ENCODE measurements around the gene NHSL1. TPM values are rescaled to one million over a fixed set of nuclear protein-coding genes. Genes with fewer than 3 reads are reported as not detected.
A peak's percentile ranks its signal among the peaks of the same experiment; 100 is the strongest.
"Not testable (repeated sequence)": the region's sequence is repeated elsewhere in the genome, so short reads cannot be mapped to it uniquely, and the experiment has no call there.

Gene NHSL1
- total RNA-seq, 1 donor from 2014 or later = 45.1 TPM

DNA sequence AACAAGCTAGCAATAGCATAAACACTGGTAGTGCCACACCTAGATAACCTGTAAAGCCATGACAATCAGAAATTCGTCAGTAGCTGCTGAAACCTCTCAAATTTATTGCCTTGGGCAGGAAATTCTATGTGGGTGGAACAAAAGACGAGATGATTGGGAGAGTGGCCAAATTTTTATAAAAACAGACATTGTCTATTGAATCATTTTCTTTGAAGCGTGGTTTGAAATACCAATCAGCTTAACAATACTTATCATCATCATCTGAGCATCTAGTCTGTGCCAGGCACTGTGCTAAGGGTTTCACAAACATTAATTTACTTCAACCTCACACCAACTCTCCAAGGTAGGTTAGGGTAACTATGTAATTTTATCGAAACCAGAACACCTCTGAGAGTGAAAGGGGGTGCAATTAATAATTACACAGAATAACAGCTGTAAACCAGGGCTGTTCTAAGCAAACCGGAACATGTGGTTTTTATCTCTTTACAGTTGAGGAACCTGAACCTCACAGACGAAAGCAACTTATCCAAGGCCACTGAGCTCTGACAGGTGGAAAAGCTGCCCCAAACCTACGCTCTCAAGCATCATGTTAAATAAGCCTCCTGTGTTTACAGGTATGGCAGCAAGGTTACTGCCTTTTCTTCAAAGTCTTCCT is 43.4 kb downstream of the NHSL1 start:
- DNase-seq = peak; percentile 80

DNA sequence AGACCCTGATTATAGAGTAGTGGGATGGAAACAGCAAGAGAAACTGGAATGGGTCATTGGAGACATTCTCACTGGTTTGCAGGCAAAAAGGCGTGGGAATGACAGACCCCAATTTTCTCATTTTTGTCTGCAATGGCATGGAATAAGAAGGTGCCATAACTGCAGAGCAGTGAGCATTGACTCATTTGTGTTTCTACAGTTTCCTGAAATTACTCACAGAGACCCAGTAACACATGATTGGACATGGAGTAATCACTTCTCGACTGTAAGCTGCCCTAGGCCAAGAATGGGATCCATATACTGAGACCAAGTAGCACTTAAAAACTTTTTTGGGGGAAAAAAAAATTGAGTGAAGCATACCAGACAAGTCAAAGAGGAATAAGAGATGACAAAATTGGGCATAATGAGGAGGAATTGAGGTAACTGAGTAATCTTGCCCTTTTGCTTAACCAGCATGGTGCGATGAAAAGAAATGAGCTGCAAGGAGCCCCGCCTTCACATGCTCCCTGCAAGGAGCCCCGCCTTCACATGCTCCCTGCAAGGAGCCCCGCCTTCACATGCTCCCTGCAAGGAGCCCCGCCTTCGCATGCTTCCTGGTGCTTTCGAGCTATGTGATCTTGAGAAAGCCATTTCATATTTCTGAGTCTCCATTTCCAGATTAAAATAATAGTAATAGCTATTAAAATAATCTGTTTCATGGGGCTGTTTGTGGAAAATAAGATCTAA is 44.1 kb downstream of the NHSL1 start:
- peak; percentile 45 for DNase-seq

DNA sequence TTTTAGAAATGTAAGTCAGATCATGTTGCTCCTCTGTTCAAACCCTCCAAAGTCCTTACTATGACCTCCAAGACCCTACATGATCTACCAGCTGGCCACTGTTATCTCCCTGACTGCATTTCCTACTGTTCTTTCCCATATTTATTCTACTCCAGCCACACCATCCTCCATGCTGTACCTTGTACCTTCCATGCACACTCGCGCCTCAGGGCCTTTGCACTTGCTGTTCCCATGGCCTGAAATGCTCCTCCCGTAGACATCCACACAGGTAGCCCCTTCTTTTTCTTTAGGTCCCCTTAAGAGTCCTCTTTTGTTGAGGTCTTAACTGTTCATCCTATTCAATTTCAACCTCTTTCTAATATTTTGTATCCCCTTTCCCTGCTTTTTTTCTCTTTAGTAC is 48.3 kb downstream of the NHSL1 start:
- DNase-seq = no peak

DNA sequence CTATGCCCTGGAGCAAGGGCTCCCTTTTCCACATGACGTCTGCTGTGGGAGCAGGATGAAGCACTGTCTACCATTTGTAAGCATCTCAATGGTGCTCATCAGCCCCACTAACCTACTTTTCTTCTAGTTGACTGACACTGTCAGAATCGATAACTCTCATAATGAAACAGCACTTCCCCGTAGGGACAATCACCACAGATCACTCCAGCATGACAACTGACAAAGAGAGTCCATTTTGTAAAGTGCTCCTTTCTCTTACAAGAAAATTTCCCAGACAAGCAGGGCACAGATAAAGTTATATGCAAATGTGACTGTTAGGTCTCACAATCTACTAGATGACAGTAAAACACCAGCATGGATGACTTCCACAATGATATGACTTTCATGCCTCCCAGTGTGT is 48.8 kb downstream of the NHSL1 start:
- no peak for DNase-seq

DNA sequence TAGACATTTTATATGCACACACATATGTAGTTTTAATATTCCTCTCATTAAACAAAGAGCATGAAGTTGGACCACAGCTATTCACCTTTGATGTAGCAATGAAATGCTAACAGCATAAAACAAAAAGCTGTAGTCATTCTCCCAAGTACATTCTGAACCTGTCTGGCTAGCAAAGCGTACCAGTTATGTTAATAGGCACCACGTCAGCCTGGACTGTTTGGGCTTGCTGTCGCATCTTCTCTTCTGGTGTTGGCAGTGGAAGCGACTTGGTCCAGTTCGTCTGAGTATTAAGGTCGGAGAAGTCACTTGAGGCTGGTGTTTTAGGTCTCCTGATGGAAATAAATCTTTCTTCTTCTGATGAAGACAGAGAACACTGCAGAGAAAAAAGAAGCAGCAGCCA is 52.5 kb downstream of the NHSL1 start:
- no peak for DNase-seq

DNA sequence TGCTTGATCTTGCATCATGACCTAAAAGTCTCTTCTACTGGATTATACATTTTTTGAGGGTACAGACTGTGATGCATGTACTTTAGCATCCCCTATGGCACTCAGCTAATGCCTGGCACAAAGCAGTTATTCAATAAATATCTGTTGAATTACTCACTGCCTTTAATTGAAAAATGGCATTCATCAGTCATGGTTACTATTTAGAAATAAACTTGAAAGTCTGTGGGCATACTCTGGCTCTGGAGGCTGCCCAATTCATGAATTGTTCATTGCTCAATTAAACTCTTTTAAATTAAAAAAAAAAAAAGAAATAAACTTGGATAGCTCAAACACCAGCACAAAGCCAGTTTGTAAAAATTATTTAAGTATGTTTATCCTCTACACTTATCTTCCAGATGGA is 55.3 kb downstream of the NHSL1 start:
- DNase-seq = no peak

DNA sequence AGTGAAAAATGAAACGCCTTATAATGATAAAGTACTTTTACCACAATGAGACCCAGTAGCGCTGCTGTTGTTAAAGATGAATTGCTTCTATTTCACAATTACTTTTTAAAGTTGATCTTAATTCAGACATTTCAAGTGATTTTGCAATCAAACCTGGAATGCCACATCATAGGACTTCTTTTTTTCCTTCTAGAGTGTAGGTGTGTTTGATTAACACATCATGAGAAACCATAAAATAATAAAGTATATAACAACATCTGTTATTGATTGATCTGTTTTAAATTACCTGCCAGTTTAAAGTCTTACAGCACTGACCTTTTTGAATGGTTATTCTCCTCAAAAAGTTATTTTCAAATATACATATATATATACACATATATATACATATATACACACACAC is 56.6 kb downstream of the NHSL1 start:
- DNase-seq = no peak

DNA sequence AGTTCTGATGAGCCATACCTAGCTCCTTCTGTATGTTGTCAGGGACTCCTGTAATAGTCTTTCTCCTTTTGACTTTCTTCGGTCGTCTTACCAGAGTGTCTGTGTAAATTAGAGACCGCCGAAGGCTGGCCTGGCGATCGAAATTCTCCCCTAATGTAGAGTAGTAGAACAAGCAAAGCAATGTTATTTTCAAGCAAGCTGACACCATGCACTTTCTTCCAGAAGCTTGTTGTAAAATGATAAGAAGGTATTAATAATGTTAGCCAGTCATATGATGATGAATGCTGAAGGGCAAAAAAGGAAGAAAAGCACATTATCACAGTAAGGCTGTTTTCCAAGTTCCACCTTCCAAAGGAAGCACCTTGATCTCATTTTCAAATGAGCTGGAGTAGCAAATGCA is 57.3 kb downstream of the NHSL1 start:
- peak; percentile 28 for DNase-seq

DNA sequence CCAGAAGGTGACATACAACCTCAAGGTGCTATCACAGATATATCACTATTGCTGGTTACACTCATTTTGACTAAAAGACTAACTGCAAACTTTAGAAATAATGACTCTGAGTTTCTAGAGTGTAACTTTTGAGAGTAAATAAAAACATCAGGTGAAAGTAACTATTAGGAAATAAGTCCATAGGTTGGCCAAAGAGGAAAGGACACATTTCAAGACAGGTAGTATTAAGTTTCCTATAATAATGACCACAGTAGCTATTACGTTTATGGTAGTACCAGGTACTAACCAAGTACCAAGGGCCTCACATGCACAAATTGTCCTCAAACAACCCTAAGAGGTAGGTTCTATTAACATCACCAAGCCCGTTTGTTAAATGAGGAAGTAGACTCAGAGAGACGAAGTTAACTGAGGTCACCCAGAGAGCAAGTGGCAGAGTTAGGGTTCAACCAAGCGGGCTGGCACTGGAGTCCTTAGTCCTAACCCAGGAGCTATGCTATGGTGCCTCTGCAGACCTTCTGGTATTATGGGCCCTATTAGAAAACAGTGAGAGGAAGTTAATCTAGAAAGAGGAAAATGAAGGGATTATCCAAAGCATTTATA is 58.4 kb downstream of the NHSL1 start:
- no peak for DNase-seq

DNA sequence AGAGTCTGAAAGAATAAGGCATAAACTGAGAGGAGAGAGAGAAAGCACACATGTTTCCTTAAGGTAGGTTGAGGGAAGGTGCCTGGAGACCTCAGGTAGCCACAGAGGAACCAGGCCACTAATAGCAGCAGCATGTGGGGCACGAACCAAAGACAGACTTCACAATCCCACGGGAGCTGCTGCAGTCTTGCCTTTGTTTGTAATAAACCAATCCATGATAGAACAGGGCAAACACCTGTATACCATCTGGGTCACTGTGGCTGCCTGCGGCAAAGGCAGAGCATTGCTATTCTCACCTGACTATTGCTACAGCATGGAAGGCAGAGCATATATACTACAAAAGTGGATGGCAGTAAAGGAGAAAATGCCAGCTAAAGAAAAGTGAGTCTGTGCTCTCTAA is 59.0 kb downstream of the NHSL1 start:
- no peak for DNase-seq

DNA sequence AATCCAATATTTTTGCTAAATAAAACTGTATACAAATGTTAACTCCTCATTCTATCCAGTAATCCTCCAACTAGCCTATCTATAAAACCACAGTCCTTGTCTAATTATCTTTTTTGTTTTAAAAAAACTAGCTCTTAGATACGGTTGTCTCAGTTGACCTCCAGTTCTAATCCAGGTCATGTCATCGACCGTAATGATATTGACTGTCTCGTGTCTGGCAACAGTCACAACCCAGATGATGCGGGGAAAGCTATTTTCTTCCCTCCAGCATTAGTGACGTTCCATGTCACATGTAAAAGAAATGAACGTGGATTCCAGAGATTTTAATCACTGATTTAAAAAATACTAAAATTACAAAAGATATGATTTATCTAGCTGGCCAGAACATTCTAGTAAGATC is 59.7 kb downstream of the NHSL1 start:
- DNase-seq = no peak

DNA sequence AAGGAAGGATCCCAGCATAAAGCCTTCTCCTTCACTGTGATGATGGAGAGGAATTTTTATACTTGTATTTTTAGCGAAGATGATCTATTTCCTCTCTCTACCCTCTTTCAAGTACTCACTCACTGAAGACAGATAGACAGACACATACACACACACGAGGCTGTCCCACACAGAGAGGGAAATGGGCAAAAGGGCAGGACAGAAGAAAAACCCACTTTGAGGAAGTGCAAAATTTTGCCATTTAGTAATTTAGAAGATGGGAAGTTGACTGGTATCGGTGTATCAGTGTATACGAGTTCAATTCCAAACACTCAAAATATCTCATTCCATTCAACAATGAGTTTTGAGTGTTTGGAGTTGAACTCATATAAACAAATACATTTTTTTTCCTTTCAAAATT is 64.4 kb downstream of the NHSL1 start:
- DNase-seq = no peak

DNA sequence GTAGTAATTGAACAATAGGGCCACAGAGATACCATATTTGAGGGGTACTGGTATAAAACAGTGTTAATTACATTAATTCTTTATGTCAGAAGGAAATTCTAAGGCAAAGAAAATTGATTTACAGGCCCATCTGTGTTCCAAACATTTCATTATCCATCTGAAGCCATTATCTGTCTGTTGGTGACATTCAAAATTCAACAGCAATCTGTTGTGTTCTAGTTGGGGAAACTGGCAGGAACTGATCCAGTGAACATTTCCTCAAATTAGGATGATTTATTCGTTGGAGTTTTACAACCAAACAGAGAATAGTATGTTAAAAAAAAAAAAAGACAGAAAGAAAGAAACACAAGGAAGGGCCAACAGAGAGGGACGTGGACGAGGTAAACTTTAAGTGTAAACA is 65.2 kb downstream of the NHSL1 start:
- no peak for DNase-seq

DNA sequence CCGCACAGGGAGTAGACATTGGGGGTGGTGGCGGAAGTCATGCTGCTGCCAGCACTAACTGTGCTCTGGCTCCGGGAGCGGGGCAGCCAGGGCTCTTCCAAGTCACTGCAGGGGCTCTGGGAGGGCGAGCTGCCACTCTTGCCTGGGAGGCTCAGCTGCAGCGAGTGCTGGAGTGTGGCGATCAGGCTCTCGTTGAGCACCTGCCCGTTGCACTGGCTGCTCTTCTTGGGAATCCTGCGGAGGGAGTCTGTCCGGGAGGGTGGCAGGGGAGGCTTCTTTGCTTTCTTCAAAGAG is 67.3 kb downstream of the NHSL1 start:
- no peak for DNase-seq

DNA sequence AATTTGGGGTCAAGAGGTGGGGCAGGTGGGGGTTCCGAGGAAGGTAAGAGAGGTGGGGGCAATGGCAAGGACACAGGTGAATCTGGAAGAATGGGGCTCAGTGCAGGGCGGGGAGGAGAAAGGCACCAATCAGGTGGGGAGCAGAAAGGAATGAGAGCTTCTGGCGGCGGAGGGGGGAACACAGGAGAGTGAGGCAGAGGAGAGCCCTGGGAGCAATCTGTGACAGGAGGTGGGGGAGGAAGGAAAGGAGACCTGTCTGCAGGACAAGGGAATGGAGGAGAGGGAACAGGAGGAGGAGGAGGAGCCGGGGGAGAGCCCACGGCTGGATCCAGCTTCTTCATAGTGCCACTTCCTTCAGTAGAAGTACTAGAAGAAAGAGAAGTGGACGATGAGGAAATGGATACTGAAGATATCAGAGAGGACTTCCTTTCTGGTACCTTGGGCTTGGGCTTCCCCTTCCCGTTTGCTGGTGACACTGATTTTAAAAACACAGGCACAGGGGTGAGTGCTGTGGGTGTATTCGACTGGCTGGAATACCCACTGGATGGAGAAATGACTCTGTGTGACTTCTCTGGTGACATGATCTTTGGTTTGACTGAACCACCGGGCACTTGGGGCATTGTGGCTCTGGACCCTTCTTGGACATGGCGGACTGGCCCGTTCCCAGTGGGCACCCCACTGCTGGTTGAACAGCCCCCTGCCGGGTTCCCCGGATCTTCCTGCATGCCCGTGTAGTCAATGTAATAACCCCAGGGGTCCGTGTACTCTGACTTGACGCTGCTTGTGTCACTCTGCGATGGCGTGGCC is 67.8 kb downstream of the NHSL1 start:
- DNase-seq = no peak

DNA sequence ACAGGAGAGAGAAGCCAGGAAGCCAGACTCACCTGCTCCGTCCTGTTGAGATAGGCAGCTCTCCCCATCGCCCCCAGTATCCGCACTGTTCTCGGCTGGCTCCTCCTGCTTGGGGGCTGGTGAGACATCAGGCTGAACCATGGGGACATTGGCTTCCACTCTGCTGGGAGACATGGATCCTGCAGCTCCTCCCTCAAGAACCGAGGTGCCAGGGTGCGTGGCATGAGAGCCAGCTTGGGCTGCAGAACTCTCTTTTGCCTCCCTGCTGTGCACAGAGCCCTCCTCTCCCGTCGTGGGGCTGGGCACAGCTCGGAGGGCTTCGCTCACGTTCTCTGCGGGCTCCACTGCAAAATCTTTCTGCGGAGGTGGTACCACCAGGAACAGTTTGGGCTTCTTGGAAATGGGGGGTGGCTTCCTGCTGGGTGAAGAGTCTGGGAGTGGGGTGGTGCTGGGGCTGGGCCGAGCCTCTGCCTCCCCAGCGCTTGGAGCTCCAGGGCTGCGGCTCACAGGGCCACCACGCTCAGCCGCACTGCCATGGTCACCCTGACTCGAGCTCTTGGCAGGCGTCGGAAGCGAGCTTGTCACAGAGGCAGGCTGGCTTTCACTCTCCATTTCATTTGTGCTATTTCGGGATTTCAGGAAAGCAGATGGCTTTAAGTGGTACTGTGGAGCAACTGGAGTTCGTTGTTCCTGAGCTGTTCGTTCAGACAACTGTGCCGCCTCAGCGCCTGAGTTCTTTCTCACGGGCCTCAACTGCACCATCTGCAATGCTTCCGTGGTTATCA is 68.7 kb downstream of the NHSL1 start:
- DNase-seq = no peak

DNA sequence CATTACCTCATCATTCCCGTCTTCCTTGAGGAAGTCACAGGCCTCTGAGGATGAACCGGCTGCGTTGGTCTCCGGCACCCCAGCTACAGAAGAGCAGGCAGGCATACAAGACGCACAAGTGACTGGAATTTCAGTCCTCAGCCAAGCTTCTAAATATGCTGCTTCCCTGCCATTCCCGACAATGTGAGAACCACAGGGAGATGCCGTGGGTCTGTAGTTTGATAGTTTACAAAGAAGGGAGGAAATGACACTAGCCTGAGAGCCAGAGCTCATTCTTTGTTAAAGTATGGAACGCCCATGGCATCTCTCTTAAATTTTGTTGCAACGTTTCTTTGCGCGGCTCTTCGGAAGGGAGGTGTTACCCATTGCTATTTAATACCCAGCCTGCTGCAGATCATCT is 69.5 kb downstream of the NHSL1 start:
- peak; percentile 39 for DNase-seq

DNA sequence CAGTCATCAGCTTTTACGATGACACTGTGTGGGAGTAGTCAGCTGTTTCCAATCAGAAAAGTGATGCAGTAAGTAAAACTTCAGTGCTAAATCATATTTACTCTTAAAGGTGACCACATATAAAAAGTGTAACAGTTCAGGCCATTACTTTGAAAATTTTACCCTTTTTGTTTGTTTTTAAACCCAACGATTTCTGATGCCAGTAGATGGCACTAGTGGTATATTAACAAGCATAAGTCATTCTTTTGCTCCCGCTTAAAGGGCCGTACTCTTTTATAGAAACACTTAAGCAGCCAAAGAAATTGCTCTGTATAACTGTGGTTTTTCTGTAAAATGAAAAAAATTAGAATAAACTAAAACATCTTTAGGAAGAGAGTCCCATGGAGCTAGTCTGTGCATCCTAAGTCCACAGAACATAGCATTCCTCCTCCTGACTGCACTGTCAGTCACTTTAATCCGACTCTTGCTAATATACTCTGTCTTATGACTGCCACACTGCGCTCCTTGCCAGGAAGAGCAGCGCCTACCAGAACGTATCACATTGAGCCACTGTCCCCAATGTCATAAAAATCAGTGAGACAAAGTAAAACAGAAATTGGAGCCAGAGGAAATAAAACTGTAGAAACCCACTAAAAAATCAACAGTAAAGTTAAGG is 70.2 kb downstream of the NHSL1 start:
- DNase-seq = peak; percentile 80

DNA sequence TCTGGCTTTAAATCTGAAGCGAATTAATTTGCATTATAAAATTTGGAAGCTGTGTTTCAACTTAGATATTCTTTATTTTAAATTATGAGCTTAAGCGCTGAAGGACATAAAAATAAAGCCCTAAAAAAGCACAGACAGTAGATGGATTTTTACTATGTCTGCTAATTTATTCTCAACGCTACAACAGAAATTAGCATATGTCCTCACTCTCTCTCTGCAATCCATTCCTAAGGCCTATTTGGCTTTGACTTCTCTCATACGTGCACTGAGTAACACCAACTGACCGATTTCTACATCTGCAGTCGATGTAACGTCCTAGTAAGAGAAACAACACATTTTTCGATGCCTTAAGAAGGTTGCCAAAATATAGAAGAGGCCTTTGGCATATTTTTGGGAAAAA is 71.6 kb downstream of the NHSL1 start:
- DNase-seq = no peak

DNA sequence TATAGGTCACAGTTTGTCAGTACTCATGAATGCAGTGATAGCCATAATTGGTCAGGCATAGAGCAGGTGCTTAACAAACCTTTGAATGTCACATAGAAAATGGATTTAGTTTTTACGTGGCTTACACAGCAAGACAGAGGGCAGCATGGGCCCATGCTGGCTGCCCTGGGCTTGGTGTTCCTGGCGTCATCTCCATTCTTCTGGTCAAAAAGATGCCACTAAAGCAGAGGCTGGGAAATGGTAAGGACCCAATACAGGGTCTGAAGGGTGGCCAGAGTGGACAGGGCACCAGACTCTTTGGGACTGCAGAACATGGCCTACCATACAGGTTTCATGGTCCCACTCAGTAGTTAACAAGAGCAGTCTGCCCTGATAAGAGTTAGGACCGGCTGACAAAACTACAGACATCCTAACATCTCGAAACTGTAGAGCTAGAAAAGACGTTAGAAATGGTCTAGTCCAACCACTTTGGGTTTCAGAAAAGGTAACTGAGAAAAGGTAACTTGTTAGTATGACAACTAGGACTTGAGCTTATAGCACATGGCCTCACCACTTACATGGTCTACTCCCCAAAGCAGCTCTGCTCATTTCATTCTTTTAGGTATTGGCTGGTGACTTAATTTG is 72.7 kb downstream of the NHSL1 start:
- DNase-seq = no peak

DNA sequence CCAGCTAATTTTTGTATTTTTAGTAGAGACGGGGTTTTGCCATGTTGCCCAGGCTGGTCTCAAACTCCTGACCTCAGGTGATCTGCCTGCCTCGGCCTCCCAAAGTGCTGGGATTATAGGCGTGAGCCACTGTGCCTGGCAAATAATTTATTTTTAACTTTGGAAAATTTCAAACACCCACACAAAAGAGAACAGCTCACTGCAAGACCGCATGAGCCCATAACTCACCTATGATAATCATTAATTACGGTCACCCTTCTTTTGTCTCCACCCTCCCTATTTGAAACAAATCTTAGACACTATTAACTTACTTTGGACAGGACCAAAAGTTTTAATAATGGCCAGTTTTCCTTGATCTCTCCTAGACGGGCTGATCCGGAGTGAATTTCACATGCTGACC is 74.0 kb downstream of the NHSL1 start:
- DNase-seq = not testable (repeated sequence)

Measured in dermis blood vessel endothelial cell (primary cell).